ENCODE data around the gene TAF4. TPM values are rescaled to one million over a fixed set of nuclear protein-coding genes. Genes with fewer than 3 reads are reported as not detected.

Gene TAF4
- total RNA-seq, 4 donors from 2014 or later: 18.0 to 31.8 (median 25.8) TPM

DNA sequence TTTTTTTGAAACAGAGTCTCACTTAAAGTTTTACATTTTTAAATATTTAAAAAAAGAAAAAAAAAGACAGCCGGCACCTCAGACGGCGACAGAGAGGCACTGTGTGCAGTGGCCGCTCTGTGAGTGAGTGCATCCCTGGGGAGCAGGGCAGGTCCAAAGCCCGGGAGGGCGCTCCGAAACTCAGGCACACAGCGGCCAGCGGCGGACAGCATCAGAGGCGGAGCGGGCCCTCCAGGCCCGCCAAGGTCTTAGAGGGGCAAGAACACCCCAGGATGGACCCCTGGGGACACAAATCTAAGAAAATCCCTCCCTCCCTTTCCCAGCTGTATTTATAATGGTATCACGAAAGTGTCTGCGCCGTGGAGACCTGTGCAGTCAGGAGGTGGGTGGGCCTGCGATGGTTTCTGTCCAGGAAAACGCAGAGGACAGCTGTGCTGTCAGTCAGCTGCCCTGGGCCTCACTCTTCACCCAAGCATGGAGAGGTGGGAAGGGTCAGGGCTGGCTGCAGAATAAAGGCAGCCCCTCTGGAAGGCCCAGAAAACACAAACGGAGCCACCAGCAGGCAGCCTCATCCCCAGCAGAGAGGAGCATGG, 43.8 kb downstream of the TAF4 start:
- Histone ChIP-seq H3K27ac (no peak overlapping the region), H3K36me3 (no peaks in the 10 kb centered on the region), H3K4me3 (no peak overlapping the region), H3K9me3 (no peaks in the 10 kb centered on the region), H3K27me3 (no peaks in the 10 kb centered on the region), H3K4me1 (peaks cover 28% of the 10 kb centered on the region)
- TF ChIP-seq POLR2AphosphoS5 (IDR thresholded peaks at IDR 0.05) (no peak), CTCF (IDR thresholded peaks at IDR 0.05) (no peak), POLR2A (IDR thresholded peaks at IDR 0.05) (no peak), EP300 (IDR thresholded peaks at IDR 0.05) (no peak)
- DNase-seq (ENCODE audit: low spot score in 2 of 2): no peak
- 84% methylated on average over 19 of the region's 19 CpGs for WGBS

GRCh38 chr20:62020935-62021701, 44.6 kb downstream of the TAF4 start:
- no peak overlapping the region for H3K4me3 ChIP-seq
- DNase-seq (ENCODE audit: low spot score in 2 of 2): no peak
- 59% methylated on average over 25 of the region's 25 CpGs for WGBS

DNA sequence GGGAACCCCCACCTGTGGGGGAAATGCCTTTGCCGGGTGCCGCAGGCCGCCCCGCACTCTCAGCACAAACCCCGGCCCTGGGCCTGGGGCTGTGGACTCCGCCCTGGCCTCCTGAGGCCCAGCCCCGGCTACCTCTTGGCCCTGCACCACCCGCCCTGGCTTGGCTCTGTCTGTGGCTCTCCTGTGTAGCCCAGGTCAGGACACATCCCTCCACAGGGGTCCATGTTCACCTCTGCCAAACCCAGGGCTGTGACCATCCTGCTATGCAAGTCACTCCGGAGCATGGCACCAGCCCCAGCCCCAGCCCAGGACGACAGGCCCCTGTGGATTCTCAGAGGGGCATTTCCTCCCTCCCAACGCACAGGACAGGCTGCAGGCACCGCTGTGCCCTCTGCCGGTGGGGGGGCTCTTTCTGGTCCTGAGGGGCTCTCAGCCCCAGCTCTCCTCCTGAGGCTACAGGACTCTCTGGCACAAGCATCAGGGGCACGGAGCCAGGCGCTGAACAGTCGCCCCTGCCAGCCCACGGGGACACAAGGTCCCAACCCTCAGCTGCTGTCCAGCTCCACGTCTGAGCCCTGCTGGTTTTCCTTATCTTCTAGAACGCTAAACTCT, 45.7 kb downstream of the TAF4 start:
- DNase-seq (ENCODE audit: low spot score in 2 of 2): no peak
- Histone ChIP-seq H3K27me3 (no peaks in the 10 kb centered on the region), H3K4me3 (no peak overlapping the region), H3K27ac (no peak overlapping the region), H3K36me3 (no peaks in the 10 kb centered on the region), H3K4me1 (peaks cover 16% of the 10 kb centered on the region), H3K9me3 (no peaks in the 10 kb centered on the region)
- 60% methylated on average over 16 of the region's 19 CpGs for WGBS
- TF ChIP-seq POLR2A (IDR thresholded peaks at IDR 0.05) (no peak), EP300 (IDR thresholded peaks at IDR 0.05) (no peak), POLR2AphosphoS5 (IDR thresholded peaks at IDR 0.05) (no peak), CTCF (IDR thresholded peaks at IDR 0.05) (no peak)

More at GRCh38 chr20:62020935-62021701, 44.6 kb downstream of the TAF4 start:
- H3K36me3 ChIP-seq: no peaks in the 10 kb centered on the region
- peaks cover 24% of the 10 kb centered on the region for H3K4me1 ChIP-seq
- no peaks in the 10 kb centered on the region for H3K9me3 ChIP-seq
- no peaks in the 10 kb centered on the region for H3K27me3 ChIP-seq
- H3K27ac ChIP-seq: no peak overlapping the region
- TF ChIP-seq EP300 (IDR thresholded peaks at IDR 0.05) (no peak), CTCF (IDR thresholded peaks at IDR 0.05) (no peak), POLR2AphosphoS5 (IDR thresholded peaks at IDR 0.05) (no peak), POLR2A (IDR thresholded peaks at IDR 0.05) (no peak)

DNA sequence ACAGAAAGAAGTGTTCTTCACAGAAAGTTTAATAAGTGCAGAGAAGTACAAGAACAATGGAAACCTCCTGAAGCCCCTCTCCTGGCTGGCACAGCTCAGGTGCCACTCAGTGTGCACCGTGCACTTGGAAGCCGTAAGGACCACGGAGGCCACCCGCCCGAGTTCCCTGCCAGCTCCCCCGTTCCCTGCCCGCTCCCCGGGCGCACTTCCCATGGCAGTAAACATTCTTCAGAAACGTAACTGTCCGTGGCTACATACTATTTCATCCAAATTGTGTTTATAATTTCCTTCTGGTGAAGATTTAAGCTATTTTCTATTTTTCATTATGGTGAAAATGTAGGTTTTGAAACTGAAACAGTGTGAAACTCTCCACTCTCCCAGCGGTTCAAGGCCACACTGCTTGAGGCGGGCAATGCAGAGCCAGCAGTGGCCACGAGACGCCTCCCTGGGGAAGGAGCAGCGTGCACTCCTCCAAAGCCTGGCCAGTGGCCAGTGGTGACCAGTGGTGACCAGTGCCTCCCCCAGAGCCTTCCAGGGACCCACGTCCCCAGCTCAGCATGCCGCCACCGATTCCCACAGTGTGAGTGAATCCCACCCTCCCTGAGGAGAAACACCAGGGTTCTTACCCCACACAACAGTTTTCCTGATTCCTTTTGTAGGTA, 46.4 kb downstream of the TAF4 start:
- H3K4me3 ChIP-seq: no peak overlapping the region
- TF ChIP-seq EP300 (IDR thresholded peaks at IDR 0.05) (no peak), CTCF (IDR thresholded peaks at IDR 0.05) (no peak), POLR2AphosphoS5 (IDR thresholded peaks at IDR 0.05) (no peak), POLR2A (IDR thresholded peaks at IDR 0.05) (no peak)
- H3K36me3 ChIP-seq: peaks cover 2% of the 10 kb centered on the region
- no peak for DNase-seq (ENCODE audit: low spot score in 2 of 2)
- no peaks in the 10 kb centered on the region for H3K27me3 ChIP-seq
- H3K4me1 ChIP-seq: peaks cover 18% of the 10 kb centered on the region
- WGBS: 86% methylated on average over 19 of the region's 19 CpGs
- H3K9me3 ChIP-seq: no peaks in the 10 kb centered on the region
- H3K27ac ChIP-seq: no peak overlapping the region
